Measurements from ENCODE around the gene IRF7. TPM values are rescaled to one million over a fixed set of nuclear protein-coding genes. Genes with fewer than 3 reads are reported as not detected.

The IRF7 gene
- polyA plus RNA-seq, 2 of the 4 experiments (the other 2 are of a cell fraction), result 2.0 to 3.1 TPM

DNA sequence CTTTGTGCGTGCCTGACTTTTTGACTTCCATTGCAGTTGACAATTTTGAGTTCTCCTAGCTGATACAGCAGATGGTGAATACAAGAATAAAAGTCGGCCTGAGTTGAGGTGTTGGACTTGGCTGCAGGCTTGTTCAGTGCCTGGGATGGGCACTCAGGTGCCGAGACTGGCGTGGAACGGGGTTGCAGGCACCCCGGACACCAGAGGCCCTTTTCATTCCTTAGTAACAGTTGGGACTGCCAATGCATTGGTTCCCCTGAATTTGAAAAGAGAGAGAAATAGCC lies 38.2 kb downstream of the IRF7 start:
- TF ChIP-seq ZFP36 (IDR thresholded peaks at IDR 0.05; ENCODE audit: borderline replicate concordance, partially characterized antibody), result no peak
- TF ChIP-seq JUNB (IDR thresholded peaks at IDR 0.05), result no peak
- TF ChIP-seq NFE2L2 (conservative IDR thresholded peaks at IDR 0.05; ENCODE audit: low read length), result no peak
- TF ChIP-seq, protein P1, sequence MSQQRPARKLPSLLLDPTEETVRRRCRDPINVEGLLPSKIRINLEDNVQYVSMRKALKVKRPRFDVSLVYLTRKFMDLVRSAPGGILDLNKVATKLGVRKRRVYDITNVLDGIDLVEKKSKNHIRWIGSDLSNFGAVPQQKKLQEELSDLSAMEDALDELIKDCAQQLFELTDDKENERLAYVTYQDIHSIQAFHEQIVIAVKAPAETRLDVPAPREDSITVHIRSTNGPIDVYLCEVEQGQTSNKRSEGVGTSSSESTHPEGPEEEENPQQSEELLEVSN (IDR thresholded peaks at IDR 0.05; ENCODE audit: borderline replicate concordance, low read depth), result no peak
- TF ChIP-seq, protein P2, sequence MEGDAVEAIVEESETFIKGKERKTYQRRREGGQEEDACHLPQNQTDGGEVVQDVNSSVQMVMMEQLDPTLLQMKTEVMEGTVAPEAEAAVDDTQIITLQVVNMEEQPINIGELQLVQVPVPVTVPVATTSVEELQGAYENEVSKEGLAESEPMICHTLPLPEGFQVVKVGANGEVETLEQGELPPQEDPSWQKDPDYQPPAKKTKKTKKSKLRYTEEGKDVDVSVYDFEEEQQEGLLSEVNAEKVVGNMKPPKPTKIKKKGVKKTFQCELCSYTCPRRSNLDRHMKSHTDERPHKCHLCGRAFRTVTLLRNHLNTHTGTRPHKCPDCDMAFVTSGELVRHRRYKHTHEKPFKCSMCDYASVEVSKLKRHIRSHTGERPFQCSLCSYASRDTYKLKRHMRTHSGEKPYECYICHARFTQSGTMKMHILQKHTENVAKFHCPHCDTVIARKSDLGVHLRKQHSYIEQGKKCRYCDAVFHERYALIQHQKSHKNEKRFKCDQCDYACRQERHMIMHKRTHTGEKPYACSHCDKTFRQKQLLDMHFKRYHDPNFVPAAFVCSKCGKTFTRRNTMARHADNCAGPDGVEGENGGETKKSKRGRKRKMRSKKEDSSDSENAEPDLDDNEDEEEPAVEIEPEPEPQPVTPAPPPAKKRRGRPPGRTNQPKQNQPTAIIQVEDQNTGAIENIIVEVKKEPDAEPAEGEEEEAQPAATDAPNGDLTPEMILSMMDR (IDR thresholded peaks at IDR 0.05), result no peak
- no peak for TF ChIP-seq FOSB (CRISPR knock-in tag; IDR thresholded peaks at IDR 0.05)
- TF ChIP-seq CHD2 (IDR thresholded peaks at IDR 0.05; ENCODE audit: low read length, partially characterized antibody), result no peak
- TF ChIP-seq KDM1A (IDR thresholded peaks at IDR 0.05; ENCODE audit: low read depth), result no peak
- TF ChIP-seq FOXS1 (CRISPR knock-in tag; IDR thresholded peaks at IDR 0.05), result no peak
- TF ChIP-seq, protein P3, sequence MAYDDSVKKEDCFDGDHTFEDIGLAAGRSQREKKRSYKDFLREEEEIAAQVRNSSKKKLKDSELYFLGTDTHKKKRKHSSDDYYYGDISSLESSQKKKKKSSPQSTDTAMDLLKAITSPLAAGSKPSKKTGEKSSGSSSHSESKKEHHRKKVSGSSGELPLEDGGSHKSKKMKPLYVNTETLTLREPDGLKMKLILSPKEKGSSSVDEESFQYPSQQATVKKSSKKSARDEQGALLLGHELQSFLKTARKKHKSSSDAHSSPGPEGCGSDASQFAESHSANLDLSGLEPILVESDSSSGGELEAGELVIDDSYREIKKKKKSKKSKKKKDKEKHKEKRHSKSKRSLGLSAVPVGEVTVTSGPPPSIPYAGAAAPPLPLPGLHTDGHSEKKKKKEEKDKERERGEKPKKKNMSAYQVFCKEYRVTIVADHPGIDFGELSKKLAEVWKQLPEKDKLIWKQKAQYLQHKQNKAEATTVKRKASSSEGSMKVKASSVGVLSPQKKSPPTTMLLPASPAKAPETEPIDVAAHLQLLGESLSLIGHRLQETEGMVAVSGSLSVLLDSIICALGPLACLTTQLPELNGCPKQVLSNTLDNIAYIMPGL (CRISPR knock-in tag; IDR thresholded peaks at IDR 0.05; ENCODE audit: borderline replicate concordance), result no peak
- TF ChIP-seq CEBPB (IDR thresholded peaks at IDR 0.05), result no peak
- TF ChIP-seq KDM5A (IDR thresholded peaks at IDR 0.05), result no peak
- TF ChIP-seq, protein P4, sequence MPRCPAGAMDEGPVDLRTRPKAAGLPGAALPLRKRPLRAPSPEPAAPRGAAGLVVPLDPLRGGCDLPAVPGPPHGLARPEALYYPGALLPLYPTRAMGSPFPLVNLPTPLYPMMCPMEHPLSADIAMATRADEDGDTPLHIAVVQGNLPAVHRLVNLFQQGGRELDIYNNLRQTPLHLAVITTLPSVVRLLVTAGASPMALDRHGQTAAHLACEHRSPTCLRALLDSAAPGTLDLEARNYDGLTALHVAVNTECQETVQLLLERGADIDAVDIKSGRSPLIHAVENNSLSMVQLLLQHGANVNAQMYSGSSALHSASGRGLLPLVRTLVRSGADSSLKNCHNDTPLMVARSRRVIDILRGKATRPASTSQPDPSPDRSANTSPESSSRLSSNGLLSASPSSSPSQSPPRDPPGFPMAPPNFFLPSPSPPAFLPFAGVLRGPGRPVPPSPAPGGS (IDR thresholded peaks at IDR 0.05), result no peak
- no peak for TF ChIP-seq EP300 (IDR thresholded peaks at IDR 0.05)
- no peak for TF ChIP-seq POLR2AphosphoS2 (conservative IDR thresholded peaks at IDR 0.05; ENCODE audit: low read length)
- no peak for TF ChIP-seq EHF (CRISPR knock-in tag; IDR thresholded peaks at IDR 0.05)
- no peak for TF ChIP-seq HOXA7 (CRISPR knock-in tag; IDR thresholded peaks at IDR 0.05)
- FAIRE-seq, result no peak
- 39% methylated on average over 6 of the region's 6 CpGs for WGBS (ENCODE audit: missing lambda C conversion rate)
- Histone ChIP-seq H3K4me1 (peaks cover 26% of the 10 kb centered on the region), H3K4me2 (peak overlapping the region; percentile 88), H3K9me3 (no peaks in the 10 kb centered on the region), H3K27ac (peak overlapping the region; percentile 97 to 98; a peak in 4 of 6 replicates), H3K4me3 (peak overlapping the region; percentile 91)
- DNase-seq (ENCODE audit: low read depth in 1 of 2, low spot score in 1 of 2), result no peak
- ATAC-seq, result no peak
- CTCF ChIA-PET, result interaction anchor here (0.9 kb wide), 1 partner anchor 22 kb away, joined by 3 read pairs; no protein-coding TSS in a partner anchor
- POLR2A ChIA-PET, result no interaction called here

DNA sequence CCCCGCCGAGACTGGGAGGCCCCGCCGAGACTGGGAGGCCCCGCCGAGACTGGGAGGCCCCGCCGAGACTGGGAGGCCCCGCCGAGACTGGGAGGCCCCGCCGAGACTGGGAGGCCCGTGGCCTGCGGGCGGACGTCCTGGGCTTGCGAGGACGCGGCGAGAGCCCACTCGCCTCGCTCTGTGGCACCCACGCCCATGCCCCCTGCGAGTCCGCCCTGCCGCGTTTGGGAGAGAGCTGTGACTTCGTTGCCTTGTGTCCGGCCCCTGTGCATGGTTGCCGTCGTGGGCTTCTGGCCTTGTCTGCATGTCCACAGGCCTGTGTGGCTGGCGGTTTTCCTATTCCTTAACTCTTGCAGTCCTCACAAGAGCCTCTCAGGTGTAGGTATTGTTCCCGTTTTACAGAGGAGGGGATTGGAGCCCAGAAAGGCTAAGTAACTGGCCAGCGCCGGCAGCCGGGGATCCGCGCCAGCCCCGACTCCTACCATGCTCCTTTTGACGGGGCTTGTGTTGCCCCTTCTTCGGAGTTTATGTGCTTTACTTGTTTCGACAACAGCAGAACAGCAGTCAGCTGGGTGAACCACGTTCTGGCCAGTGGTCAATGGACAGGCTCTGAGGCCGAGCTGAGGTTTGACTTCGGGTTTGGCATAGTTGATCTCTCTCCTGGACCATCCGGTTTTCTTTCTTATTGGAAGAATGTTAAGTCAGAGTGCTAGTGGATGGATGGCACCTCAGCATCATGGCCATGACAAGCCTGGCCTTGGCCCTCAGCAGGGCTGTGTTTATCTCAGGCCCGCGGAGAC lies 38.7 kb downstream of the IRF7 start:
- CTCF ChIA-PET, result interaction anchor here (0.9 kb wide), 1 partner anchor 22 kb away, joined by 3 read pairs; no protein-coding TSS in a partner anchor
- 9% methylated on average over 21 of the region's 48 CpGs for WGBS (ENCODE audit: missing lambda C conversion rate)
- ATAC-seq, result no peak
- H3K9me3 ChIP-seq, result no peaks in the 10 kb centered on the region
- TF ChIP-seq CBX2 (IDR thresholded peaks at IDR 0.05; ENCODE audit: borderline replicate concordance, low read depth), result no peak
- TF ChIP-seq ZFP36 (IDR thresholded peaks at IDR 0.05; ENCODE audit: borderline replicate concordance, partially characterized antibody), result no peak
- no peak for TF ChIP-seq JUNB (IDR thresholded peaks at IDR 0.05)
- no peak for TF ChIP-seq ESRRA (IDR thresholded peaks at IDR 0.05; ENCODE audit: borderline replicate concordance, low read length)
- no peak for TF ChIP-seq RARB (CRISPR knock-in tag; IDR thresholded peaks at IDR 0.05)
- no peak for TF ChIP-seq NFE2L2 (conservative IDR thresholded peaks at IDR 0.05; ENCODE audit: low read length)
- TF ChIP-seq, protein P5, sequence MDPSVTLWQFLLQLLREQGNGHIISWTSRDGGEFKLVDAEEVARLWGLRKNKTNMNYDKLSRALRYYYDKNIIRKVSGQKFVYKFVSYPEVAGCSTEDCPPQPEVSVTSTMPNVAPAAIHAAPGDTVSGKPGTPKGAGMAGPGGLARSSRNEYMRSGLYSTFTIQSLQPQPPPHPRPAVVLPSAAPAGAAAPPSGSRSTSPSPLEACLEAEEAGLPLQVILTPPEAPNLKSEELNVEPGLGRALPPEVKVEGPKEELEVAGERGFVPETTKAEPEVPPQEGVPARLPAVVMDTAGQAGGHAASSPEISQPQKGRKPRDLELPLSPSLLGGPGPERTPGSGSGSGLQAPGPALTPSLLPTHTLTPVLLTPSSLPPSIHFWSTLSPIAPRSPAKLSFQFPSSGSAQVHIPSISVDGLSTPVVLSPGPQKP (IDR thresholded peaks at IDR 0.05; ENCODE audit: low read depth, low read length), result no peak
- no peak for TF ChIP-seq EHMT2 (IDR thresholded peaks at IDR 0.05; ENCODE audit: low read depth)
- TF ChIP-seq HEYL (CRISPR knock-in tag; IDR thresholded peaks at IDR 0.05), result no peak
- TF ChIP-seq JUN (IDR thresholded peaks at IDR 0.05), result no peak
- H3K4me1 ChIP-seq, result peaks cover 26% of the 10 kb centered on the region
- H3K4me2 ChIP-seq, result peak overlapping the region; percentile 88
- FAIRE-seq, result no peak
- H3K27ac ChIP-seq, result peak overlapping the region; percentile 97 to 98
- DNase-seq (ENCODE audit: low read depth in 1 of 2, low spot score in 1 of 2), result no peak
- POLR2A ChIA-PET, result no interaction called here
- H3K4me3 ChIP-seq, result peak overlapping the region; percentile 91

All from A549 (cell line).